ENCODE results near the gene PAX8.

- TF ChIP-seq ESRRG (CRISPR knock-in tag; IDR thresholded peaks at IDR 0.05) (no peak), TCF4 (CRISPR knock-in tag; IDR thresholded peaks at IDR 0.05; ENCODE audit: borderline replicate concordance) (no peak), ZFP3 (CRISPR knock-in tag; IDR thresholded peaks at IDR 0.05) (no peak), ZFP30 (CRISPR knock-in tag; IDR thresholded peaks at IDR 0.05) (no peak), SNAI2 (CRISPR knock-in tag; IDR thresholded peaks at IDR 0.05) (no peak)
- TF ChIP-seq, protein P1, sequence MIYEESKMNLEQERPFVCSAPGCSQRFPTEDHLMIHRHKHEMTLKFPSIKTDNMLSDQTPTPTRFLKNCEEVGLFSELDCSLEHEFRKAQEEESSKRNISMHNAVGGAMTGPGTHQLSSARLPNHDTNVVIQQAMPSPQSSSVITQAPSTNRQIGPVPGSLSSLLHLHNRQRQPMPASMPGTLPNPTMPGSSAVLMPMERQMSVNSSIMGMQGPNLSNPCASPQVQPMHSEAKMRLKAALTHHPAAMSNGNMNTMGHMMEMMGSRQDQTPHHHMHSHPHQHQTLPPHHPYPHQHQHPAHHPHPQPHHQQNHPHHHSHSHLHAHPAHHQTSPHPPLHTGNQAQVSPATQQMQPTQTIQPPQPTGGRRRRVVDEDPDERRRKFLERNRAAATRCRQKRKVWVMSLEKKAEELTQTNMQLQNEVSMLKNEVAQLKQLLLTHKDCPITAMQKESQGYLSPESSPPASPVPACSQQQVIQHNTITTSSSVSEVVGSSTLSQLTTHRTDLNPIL (CRISPR knock-in tag; IDR thresholded peaks at IDR 0.05; ENCODE audit: low read depth): no peak
- TF ChIP-seq, protein P2, sequence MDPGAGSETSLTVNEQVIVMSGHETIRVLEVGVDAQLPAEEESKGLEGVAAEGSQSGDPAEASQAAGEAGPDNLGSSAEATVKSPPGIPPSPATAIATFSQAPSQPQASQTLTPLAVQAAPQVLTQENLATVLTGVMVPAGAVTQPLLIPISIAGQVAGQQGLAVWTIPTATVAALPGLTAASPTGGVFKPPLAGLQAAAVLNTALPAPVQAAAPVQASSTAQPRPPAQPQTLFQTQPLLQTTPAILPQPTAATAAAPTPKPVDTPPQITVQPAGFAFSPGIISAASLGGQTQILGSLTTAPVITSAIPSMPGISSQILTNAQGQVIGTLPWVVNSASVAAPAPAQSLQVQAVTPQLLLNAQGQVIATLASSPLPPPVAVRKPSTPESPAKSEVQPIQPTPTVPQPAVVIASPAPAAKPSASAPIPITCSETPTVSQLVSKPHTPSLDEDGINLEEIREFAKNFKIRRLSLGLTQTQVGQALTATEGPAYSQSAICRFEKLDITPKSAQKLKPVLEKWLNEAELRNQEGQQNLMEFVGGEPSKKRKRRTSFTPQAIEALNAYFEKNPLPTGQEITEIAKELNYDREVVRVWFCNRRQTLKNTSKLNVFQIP (CRISPR knock-in tag; IDR thresholded peaks at IDR 0.05; ENCODE audit: borderline replicate concordance, low read depth): no peak
Observed at GRCh38 chr2:113184531-113185230, 94.0 kb downstream of the PAX8 start.
